Spleen (tissue), 7 donors: ENCODE data around the gene KIFAP3.

Experiments
- CTCF ChIP-seq, 11 experiments: fragments of 200-600 bp in 7 of 11; fragments of 450-650 bp in 4 of 11; sonication (generic) in 4 of 11; IDR thresholded peaks in 8 of 11; conservative IDR thresholded peaks in 3 of 11; 1 replicate in 7 of 11; 2 replicates in 4 of 11; pipeline versions ENCODE4 v1.4.0 to v1.8.0; 2016 to 2021; ENCODE audit warnings: antibody characterized with exemption in 11 of 11, inconsistent platforms in 4 of 11, mild to moderate bottlenecking in 1 of 11
- POLR2A ChIP-seq, 3 donors: fragments of 450-650 bp; IDR thresholded peaks; one replicate each; pipeline ENCODE4 v1.5.1; 2017; ENCODE audit warnings: antibody characterized with exemption in 3 of 3, mild to moderate bottlenecking in 1 of 3
- POLR2AphosphoS5 ChIP-seq, 3 donors: sonication (generic); formaldehyde crosslinking; IDR thresholded peaks; one replicate each; pipeline ENCODE4 v1.5.1; 2017; ENCODE audit warnings: antibody characterized with exemption in 3 of 3
- donor health status: DM: no; HTN: no; CAD: no; lungs with moderate emphysema.
- donor health status: DM: no; HTN: no; CAD: no.
- donor health status: DM: no; HTN: no; CAD: no.

GRCh38 chr1:170063109-170063826 is 11.2 kb downstream of the KIFAP3 start:
- no peak for TF ChIP-seq CTCF (IDR thresholded peaks at IDR 0.05 in 8 of 11, conservative IDR thresholded peaks at IDR 0.05 in 3 of 11)
- TF ChIP-seq POLR2A (IDR thresholded peaks at IDR 0.05), result no peak
- TF ChIP-seq POLR2AphosphoS5 (IDR thresholded peaks at IDR 0.05), result no peak
